ENCODE data around the gene DCTN5.
"Not testable (repeated sequence)": the region's sequence is repeated elsewhere in the genome, so short reads cannot be mapped to it uniquely, and the experiment has no call there.

The DCTN5 gene

DNA sequence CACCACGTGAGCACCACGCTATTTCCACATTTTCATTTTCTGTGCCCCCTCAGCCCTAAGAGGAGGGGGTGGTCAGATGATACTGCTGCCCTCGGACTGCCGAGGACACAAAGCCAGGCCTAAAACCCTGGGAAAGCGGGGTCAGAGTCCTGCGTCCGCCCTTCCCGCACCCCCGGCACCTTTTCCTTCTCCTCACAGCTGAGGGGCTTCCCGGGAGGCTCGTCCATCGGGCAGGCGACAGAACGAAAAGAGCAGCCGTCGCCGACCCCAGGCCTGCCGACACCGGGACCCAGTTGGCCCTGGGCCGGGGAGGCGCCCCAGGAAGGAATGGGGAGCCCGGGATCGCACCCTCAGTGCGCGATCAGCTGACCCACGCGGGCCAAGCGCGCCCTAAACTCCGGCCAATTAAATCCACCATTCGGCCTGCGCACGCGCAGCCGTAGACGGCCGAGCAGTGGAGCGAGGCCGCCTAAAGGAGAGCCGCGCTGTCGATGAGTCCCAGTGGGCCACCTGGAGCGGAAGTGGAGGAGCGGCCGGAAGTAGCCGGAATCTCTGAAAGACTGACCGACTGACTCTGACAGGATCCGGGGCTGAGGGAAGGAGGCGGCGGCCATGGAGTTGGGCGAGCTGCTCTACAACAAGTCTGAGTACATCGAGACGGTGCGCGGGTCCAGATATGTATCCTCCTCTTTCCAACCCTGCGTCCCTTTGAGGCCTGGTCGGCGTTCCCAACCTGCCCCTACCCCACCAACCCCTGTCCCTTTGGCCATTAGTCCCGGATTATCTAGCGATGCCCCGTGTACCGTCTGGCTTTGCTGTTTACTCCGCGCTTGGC, at the start of gene DCTN5, which contains the start of gene PALB2:
Gene DCTN5, plus strand, starts transcription at position 536 of the 835 bp plus-strand sequence. Its CDS starts 77 bp downstream, at position 613.
Gene PALB2, minus strand, starts transcription at position 380 of the 835 bp plus-strand sequence. Its CDS starts 153 bp downstream, at position 227.
- DNase-seq: peak; percentile 67 to 96 (median 90)

- no peak for DNase-seq
These were observed 47.1 kb upstream of the DCTN5 start for GRCh38 chr16:23594186-23594585.

DNA sequence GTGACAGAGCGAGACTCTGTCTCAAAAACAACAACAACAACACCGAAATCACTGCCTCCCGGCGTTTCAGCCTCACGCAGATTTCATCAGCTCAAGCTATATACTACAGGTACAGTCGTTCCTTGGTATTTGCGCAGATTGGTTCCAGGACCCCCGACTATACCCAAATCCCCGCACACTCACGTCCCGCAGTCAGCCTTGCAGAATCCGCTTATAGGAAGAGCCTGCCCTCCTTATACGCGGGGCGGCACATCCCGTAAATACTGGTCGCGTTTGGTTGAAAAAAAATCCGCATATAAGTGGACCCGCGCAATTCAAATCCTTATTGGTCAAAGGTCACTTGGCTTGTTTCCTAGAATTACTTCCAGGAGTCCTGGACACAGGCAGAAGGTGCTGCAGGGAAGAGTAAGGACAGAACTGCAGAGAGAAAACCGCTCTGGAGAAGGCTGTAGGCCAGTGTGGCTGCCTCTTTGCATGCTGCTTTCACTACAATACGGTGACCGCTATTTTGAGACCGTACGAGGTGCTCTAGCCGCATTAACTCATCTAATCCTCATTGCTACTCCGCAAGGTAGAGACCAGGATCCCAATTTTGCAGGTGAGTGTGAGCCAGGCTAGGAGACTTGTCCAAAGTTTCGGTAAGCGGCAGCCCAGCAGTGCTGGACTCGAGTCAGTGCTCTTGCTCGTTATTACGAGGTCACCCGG, 45.9 kb upstream of the DCTN5 start:
- peak in 2 of 58 donors; percentile 35 to 38 for DNase-seq

DNA sequence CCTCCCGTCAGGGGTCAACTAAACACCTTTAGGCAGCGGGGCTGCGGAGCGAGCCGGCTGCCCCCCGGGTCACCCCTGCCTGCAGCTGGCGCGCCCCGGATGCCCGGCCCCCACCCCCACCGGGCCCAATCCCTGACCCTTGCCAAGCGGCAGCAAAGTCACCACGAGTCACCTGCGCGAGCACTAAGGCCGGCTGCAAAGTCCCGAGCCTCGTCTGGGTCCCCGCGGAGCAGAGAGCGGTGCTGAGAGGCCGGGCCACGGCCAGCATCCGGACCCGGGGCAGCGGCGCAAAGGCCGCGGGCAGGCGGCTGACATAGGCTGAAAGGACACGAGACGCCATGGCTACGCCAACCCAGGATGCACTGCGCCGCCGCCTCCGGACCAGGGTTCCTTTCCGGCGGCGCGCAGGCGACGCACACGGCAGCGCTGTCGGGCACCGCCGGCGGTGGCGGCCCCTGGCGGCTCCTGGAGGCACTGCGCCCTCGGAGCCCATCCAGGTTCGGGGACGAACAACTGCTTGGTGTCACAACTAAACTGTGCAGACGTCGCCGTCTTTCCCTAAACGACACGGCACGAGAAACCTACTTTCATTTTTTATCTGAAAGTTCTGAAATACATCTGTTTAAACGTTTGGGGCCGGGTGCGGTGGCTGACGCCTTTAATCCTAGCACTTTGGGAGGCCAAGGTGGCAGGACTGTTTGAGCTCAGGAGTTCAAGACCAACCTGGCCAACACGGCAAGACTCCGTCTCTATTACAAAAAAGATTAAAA, 45.1 kb upstream of the DCTN5 start, which contains the start of gene NDUFAB1:
Gene NDUFAB1, minus strand, starts transcription at position 366 of the 770 bp plus-strand sequence. Its CDS starts 26 bp downstream, at position 340.
- DNase-seq: peak; percentile 21 to 91 (median 80)

DNA sequence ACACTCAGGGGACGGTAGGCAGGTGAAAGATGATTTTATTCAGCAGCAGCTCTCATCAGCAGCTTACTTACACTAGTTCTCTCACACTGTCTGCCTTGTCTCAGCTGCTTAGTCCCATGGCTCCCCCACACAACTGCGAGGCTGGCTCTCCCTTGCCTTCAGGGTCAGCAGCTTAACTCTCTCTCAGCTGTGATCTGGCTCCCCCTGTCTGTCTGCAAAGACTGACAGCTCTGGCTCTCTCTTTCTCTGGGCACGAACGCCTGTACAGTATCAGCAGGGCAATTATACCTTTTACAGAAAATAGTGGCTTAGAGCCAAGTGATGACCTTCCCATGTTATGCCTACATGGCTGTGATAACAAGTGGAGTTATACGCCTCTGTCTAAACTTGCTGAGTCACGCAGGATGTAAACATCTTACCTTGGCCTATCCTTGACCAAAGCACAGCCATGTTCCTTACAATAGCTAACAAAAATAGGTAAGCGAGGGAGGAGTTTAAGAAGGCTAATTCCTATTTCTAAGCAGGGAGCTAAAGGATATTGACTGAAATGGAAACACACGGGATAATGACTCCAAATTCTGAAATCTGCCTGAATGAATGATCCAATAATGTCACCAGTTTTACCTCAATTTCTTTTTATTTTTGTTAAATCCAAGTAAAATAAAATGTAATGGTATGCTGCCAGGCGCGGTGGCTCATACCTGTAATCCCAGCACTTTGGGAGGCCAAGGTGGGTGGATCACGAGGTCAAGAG, 44.1 kb upstream of the DCTN5 start:
- DNase-seq: peak in 1 of 58 donors; percentile 37

DNA sequence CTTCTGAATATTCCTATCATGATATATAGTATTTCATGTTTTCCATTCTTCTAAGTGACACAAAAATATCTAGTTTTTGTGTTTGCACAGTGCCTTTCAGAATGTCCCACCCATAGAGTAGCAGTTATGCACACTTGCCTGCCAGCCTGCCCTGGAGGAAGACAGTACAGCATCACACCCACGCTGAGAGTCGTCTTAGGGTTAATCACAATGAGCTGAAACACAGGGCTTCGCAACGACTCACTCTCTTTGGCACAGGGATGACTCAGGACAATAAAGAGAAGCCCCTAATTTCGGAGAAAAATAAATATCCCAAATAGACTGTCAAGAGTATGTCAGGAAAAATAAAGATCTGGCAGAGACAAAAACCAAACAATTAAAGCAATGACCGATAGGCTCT, 33.5 kb upstream of the DCTN5 start:
- DNase-seq: no peak

DNA sequence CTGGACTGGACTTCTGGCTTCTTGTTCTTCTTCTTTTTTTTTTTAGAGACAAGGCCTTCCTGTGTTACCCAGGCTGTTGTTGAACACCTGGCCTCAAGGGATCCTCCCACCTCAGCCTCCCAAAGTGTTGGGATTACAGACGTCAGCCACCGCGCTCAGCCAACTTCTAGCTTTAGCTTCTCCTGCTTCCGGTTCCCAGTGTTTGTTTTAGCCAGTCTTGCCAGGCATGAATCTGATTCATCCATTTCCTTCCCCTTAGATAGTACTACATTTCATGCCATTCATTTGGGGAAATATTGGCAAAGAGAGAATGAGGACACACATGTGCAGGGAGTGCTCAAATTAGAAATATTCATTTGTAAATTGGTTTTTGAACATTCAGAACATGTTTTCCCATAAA, 33.1 kb upstream of the DCTN5 start:
- DNase-seq: no peak

GRCh38 chr16:23609929-23610328, 31.3 kb upstream of the DCTN5 start:
- no peak for DNase-seq

GRCh38 chr16:23610905-23611304, 30.4 kb upstream of the DCTN5 start:
- DNase-seq: not testable (repeated sequence)

DNA sequence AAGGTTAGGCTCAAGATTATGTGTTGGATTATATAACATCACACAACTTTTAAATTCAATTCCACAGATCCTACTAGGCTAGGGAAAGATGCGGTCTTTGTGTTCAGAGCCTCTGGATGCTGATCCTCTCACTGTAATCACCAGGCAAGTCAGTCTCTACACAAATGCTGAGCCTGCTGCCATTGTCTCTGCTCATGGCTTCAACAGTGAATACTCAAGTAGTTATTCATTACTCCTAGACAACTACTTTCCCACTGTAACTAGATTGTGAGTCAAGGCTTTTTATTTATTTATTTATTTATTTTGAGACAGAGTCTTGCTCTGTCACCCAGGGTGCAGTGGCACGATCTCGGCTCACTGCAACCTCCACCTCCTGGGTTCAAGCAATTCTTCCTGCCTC, 29.3 kb upstream of the DCTN5 start:
- no peak for DNase-seq

GRCh38 chr16:23615805-23616204, 25.5 kb upstream of the DCTN5 start:
- no peak for DNase-seq

GRCh38 chr16:23624092-23624491, 17.2 kb upstream of the DCTN5 start:
- DNase-seq: no peak

- DNase-seq: no peak
These were observed 11.8 kb upstream of the DCTN5 start for GRCh38 chr16:23629516-23629915.

DNA sequence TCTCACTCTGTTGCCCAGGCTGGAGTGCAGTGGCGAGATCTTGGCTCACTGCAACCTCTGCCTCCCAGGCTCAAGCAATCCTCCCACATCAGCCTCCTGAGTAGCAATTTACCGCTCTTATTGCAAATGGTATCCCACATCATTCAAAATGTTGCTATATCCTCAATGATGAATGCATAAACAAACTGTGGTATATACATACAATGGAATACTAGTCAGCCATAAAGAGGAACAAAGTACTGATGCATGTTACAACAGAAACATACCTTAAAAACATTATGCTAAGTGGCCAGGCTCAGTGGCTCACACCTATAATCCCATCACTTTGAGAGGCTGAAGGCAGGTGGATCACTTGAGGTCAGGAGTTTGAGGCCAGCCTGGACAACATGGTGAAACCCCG, 9.4 kb upstream of the DCTN5 start:
- DNase-seq: not testable (repeated sequence)

GRCh38 chr16:23634461-23635036, 6.7 kb upstream of the DCTN5 start:
- DNase-seq: no peak

DNA sequence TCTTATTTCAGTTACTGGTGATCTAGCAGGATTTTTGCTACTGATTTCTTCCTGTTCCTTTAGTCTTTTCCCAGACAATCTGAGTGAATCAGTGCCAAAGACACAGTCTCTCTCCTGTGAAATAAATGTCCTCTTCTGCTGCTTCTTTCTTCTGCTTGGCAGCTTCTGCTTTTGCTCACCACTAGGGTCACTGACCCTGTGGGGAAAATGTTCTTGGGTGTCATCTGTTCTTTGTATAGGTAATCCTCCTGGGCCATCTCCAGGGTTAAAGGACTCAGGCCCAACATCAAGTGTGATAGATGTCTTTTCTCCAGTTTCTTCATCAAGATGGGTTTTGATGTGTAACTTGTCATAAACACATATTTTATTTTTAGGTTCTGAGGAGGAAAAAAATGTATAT, 5.3 kb upstream of the DCTN5 start:
- DNase-seq: no peak

- DNase-seq: no peak
These were observed 693 bp upstream of the DCTN5 start for GRCh38 chr16:23640615-23640930.

- no peak for DNase-seq
These were observed 1.0 kb downstream of the DCTN5 start for GRCh38 chr16:23642246-23642774.

DNA sequence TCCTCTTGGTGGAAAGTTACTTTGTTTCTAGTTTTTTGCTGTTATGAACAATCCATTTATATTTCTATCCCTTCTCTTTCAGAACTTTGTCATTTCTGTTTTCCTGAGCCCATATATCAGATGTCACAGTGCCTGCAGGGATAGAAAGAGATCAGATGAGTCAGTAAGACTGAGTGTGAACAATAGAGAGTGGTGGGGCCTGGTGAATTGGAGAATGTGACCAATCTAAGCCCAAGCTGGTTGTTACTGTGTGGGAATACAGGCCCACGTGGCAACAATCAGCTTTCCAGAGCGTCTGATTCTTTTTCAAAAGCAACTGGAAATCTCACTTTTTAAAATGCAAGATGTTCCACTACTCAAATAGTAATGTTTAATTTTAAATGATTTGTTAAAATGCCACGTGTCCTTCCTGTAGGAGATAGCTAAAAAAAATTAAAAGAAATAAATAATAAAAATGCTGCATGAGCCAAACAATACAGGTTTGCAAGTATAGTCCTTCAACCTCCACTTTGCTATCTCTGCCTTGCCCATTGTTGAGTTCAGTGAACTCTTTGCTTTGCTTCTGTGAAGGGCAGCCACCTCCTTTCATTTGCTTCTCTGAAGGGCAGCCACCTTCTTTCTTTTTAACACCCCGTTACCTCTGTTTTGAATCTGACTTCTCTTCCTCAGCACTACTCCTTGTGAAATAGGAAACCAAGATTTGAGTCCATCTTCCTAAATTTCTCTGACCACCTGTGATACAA, 9.6 kb downstream of the DCTN5 start:
- peak in 10 of 58 donors; percentile 0 to 20 (median 6) for DNase-seq
